GM19035 (cell line): ENCODE measurements around the gene TCIRG1.

Source experiments
- ATAC-seq: cut with Tn5 transposase; IDR thresholded peaks from one replicate; pipeline ENCODE4 v1.9.1; 2021; ENCODE audit not compliant: unreplicated experiment

TCIRG1 gene

GRCh38 chr11:68037411-68038225, 1.2 kb upstream of the TCIRG1 start:
- ATAC-seq = no peak

- no peak for ATAC-seq
Measured at GRCh38 chr11:68038226-68038717, 553 bp upstream of the TCIRG1 start.

- ATAC-seq = no peak
Measured at GRCh38 chr11:68039526-68040086, 781 bp downstream of the TCIRG1 start.

GRCh38 chr11:68040101-68040956, 1.5 kb downstream of the TCIRG1 start:
- ATAC-seq = no peak

- ATAC-seq = no peak
Measured at GRCh38 chr11:68040957-68041591, 2.2 kb downstream of the TCIRG1 start.

GRCh38 chr11:68041617-68042218, 2.9 kb downstream of the TCIRG1 start:
- ATAC-seq = no peak

- ATAC-seq = no peak
Measured at GRCh38 chr11:68042219-68043028, 3.6 kb downstream of the TCIRG1 start.

GRCh38 chr11:68043029-68043348, 4.2 kb downstream of the TCIRG1 start:
- no peak for ATAC-seq

- no peak for ATAC-seq
Measured at GRCh38 chr11:68043349-68044144, 4.7 kb downstream of the TCIRG1 start.

GRCh38 chr11:68044145-68044813, 5.5 kb downstream of the TCIRG1 start:
- ATAC-seq = no peak

GRCh38 chr11:68044898-68045351, 6.1 kb downstream of the TCIRG1 start:
- ATAC-seq = no peak

GRCh38 chr11:68047437-68048290, 8.8 kb downstream of the TCIRG1 start:
- no peak for ATAC-seq

- ATAC-seq = no peak
Measured at GRCh38 chr11:68048681-68049508, 10.1 kb downstream of the TCIRG1 start.

- no peak for ATAC-seq
Measured at GRCh38 chr11:68049509-68050370, 10.9 kb downstream of the TCIRG1 start.

GRCh38 chr11:68050371-68050841, 11.6 kb downstream of the TCIRG1 start:
- ATAC-seq = no peak
